NCI-H1436 treated with DMSO at 0.1 percent for 48 hours (cell line): Measurements from ENCODE around the gene B3GLCT.
"Not testable (repeated sequence)": the region's sequence is repeated elsewhere in the genome, so short reads cannot be mapped to it uniquely, and the experiment has no call there.

Source experiments
- DNase-seq: peaks from one replicate; lab custom pipeline; 2025; lab: John Stamatoyannopoulos, UW

B3GLCT gene

GRCh38 chr13:31278869-31279268, 79.1 kb downstream of the B3GLCT start:
- no peak for DNase-seq

- DNase-seq: no peak
These were observed 83.1 kb downstream of the B3GLCT start for GRCh38 chr13:31282741-31283455.

GRCh38 chr13:31286930-31287329, 87.2 kb downstream of the B3GLCT start:
- no peak for DNase-seq

- no peak for DNase-seq
These were observed 101.3 kb downstream of the B3GLCT start for GRCh38 chr13:31301119-31301518.

- no peak for DNase-seq
These were observed 110.6 kb downstream of the B3GLCT start for GRCh38 chr13:31310356-31310755.

- DNase-seq: no peak
These were observed 111.0 kb downstream of the B3GLCT start for GRCh38 chr13:31310786-31311185.

GRCh38 chr13:31311921-31312320, 112.1 kb downstream of the B3GLCT start:
- no peak for DNase-seq

GRCh38 chr13:31314961-31315360, 115.2 kb downstream of the B3GLCT start:
- DNase-seq: no peak

GRCh38 chr13:31320946-31321345, 121.2 kb downstream of the B3GLCT start:
- DNase-seq: no peak

GRCh38 chr13:31321457-31321856, 121.7 kb downstream of the B3GLCT start:
- no peak for DNase-seq

- DNase-seq: no peak
These were observed 122.3 kb downstream of the B3GLCT start for GRCh38 chr13:31322026-31322425.

GRCh38 chr13:31322702-31323405, 123.1 kb downstream of the B3GLCT start:
- no peak for DNase-seq

- no peak for DNase-seq
These were observed 127.5 kb downstream of the B3GLCT start for GRCh38 chr13:31327182-31327860.

- no peak for DNase-seq
These were observed 128.9 kb downstream of the B3GLCT start for GRCh38 chr13:31328549-31329235.

- no peak for DNase-seq
These were observed 130.5 kb downstream of the B3GLCT start for GRCh38 chr13:31330236-31330635.

- DNase-seq: no peak
These were observed 131.3 kb downstream of the B3GLCT start for GRCh38 chr13:31331068-31331467.

- DNase-seq: no peak
These were observed 134.8 kb downstream of the B3GLCT start for GRCh38 chr13:31334547-31334946.

- DNase-seq: no peak
These were observed 135.3 kb downstream of the B3GLCT start for GRCh38 chr13:31334994-31335557.

GRCh38 chr13:31339616-31340015, 139.8 kb downstream of the B3GLCT start:
- not testable (repeated sequence) for DNase-seq

- not testable (repeated sequence) for DNase-seq
These were observed 141.1 kb downstream of the B3GLCT start for GRCh38 chr13:31340848-31341247.

GRCh38 chr13:31346891-31347290, 147.1 kb downstream of the B3GLCT start:
- no peak for DNase-seq

- DNase-seq: no peak
These were observed 149.4 kb downstream of the B3GLCT start for GRCh38 chr13:31349156-31349555.
